ENCODE results near the gene CAPN7.
"Not testable (repeated sequence)": the region's sequence is repeated elsewhere in the genome, so short reads cannot be mapped to it uniquely, and the experiment has no call there.

- not testable (repeated sequence) for TF ChIP-seq EZH2 (IDR thresholded peaks at IDR 0.05)
- TF ChIP-seq, protein P1, sequence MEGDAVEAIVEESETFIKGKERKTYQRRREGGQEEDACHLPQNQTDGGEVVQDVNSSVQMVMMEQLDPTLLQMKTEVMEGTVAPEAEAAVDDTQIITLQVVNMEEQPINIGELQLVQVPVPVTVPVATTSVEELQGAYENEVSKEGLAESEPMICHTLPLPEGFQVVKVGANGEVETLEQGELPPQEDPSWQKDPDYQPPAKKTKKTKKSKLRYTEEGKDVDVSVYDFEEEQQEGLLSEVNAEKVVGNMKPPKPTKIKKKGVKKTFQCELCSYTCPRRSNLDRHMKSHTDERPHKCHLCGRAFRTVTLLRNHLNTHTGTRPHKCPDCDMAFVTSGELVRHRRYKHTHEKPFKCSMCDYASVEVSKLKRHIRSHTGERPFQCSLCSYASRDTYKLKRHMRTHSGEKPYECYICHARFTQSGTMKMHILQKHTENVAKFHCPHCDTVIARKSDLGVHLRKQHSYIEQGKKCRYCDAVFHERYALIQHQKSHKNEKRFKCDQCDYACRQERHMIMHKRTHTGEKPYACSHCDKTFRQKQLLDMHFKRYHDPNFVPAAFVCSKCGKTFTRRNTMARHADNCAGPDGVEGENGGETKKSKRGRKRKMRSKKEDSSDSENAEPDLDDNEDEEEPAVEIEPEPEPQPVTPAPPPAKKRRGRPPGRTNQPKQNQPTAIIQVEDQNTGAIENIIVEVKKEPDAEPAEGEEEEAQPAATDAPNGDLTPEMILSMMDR (IDR thresholded peaks at IDR 0.05) = not testable (repeated sequence)
Observed at GRCh38 chr3:15166391-15166790, 39.7 kb upstream of the CAPN7 start.
